Central memory CD8-positive, alpha-beta T cell (primary cell): Measurements from ENCODE around the gene GFOD1.

ENCODE experiments used
- ATAC-seq: fragments of 150-1000 bp; cut with Tn5 transposase; replicated peaks from 2 replicates; pipeline ENCODE4 v1.10.0; 2022; ENCODE audit warnings: mild to moderate bottlenecking, moderate FRiP score, moderate number of reproducible peaks; ENCODE audit not compliant: poor library complexity, severe bottlenecking; ENCODE audit errors: extremely low read depth
- DNase-seq, 2 donors: peaks; one replicate each; pipeline ENCODE4 v3.0.0; 2021; ENCODE audit warnings: low spot score in 2 of 2
- H3K27ac Mint-ChIP-seq: one replicate; pipeline ENCODE4 v1.8.0; 2022; ENCODE audit warnings: low read depth, mild to moderate bottlenecking, moderate library complexity, mixed read lengths
- H3K27me3 Mint-ChIP-seq: one replicate; pipeline ENCODE4 v1.8.0; 2022; ENCODE audit warnings: mixed read lengths
- H3K36me3 Mint-ChIP-seq: one replicate; pipeline ENCODE4 v1.8.0; 2022; ENCODE audit warnings: mild to moderate bottlenecking, moderate library complexity, mixed read lengths; ENCODE audit not compliant: insufficient read depth
- H3K4me1 Mint-ChIP-seq: one replicate; pipeline ENCODE4 v1.8.0; 2022; ENCODE audit warnings: mixed read lengths
- H3K4me3 Mint-ChIP-seq: one replicate; pipeline ENCODE4 v1.8.0; 2022; ENCODE audit warnings: mild to moderate bottlenecking, moderate library complexity, mixed read lengths
- H3K9me3 Mint-ChIP-seq: one replicate; pipeline ENCODE4 v1.8.0; 2022; ENCODE audit warnings: mixed read lengths

The GFOD1 gene

DNA sequence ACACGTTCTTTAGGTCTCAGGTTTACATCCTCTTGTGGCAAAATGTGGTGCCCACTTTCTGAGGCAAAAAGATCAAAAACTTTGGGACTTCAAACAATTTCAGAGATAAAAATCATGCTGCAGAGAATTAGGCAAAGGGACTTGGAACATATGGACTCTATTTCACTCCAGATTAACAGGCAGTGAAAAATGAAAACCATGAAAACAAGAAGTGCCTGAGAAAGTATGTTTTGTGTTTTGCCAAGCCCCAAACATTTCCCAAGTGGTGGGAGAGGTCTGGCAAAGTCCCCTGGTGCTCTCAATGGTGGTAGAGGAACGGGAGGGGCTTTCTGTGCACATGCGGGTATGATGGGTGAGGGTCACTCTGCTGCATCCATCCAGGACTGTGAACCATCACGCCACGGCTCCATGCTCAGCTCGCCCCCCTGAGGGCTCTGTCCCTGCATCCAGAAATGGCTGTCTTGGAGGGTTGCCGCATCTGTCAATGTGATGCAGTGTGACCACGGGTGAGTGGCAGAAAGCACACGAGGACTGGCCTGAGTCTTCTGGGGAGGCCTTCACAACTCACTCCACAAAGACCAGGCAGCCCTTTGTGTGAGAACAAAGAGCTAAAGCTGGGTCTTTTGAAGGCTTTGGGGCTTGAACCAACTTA lies 115.9 kb downstream of the GFOD1 start:
- DNase-seq (no peak), ATAC-seq (no peak)
- no peaks in the 10 kb centered on the region for H3K27me3 Mint-ChIP-seq
- no peak overlapping the region for H3K4me3 Mint-ChIP-seq
- no peaks in the 10 kb centered on the region for H3K36me3 Mint-ChIP-seq
- no peak overlapping the region for H3K27ac Mint-ChIP-seq
- no peaks in the 10 kb centered on the region for H3K9me3 Mint-ChIP-seq
- peaks cover 32% of the 10 kb centered on the region for H3K4me1 Mint-ChIP-seq

DNA sequence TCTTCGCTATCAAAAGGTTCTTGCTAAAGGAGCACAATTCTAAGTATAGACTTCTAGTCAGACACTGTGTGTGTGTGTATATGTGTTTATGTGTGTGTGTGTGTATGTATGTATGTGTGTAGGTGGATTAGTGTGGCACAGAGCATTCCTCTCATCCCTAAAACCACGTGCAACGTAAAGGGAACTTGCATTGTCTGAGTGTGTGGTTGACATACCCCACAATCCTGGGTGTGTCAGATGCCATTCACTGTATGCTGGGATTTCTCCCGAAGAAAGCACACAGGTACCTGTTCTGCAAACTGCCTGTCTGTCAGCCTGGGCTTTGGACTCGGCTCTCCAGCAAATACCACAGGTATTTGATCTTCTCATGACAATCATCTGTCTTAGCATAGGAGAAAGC lies 116.8 kb downstream of the GFOD1 start:
- ATAC-seq, result no peak
- Mint-ChIP-seq H3K4me3 (no peak overlapping the region), H3K9me3 (no peaks in the 10 kb centered on the region), H3K27me3 (no peaks in the 10 kb centered on the region), H3K4me1 (peaks cover 23% of the 10 kb centered on the region), H3K27ac (no peak overlapping the region), H3K36me3 (peaks cover under 1% of the 10 kb centered on the region)
- DNase-seq, result no peak

DNA sequence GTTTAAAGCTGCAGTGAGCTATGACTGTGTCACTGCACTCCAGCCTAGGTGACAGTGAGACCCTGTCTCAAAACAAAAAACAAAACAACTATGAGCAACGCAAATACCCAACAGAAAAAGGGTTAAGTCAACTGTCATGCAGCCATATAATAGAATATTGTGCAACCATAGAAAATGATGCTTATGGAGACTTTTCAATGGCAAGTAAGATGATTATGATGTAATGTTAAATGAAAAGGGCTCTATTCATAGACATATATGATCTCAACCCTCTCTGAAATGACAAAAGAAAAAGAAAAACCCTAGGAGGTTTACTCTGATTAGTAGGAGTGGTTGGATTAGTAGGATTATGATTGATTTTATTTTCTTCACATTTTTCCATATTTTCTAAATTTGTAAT lies 117.8 kb downstream of the GFOD1 start:
- H3K27ac Mint-ChIP-seq, result no peak overlapping the region
- no peak for ATAC-seq

DNA sequence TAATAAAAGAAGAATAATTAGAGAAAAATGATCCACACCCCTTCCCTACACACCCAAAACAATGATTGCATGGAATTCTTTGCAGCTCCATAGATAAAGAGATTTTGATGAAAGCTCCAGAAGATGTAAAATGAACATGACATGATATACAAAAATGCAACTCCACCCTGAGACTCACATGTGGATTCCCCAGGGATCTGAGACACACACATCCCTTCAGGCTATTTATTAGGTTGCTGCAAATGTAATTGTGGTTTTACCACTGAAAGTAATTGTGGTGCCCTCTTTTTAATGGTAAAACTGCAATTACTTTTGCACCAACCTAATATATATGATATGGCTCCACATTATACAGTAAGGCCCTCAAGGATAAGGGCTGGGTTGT lies 118.7 kb downstream of the GFOD1 start:
- DNase-seq (no peak), ATAC-seq (no peak)
- peaks cover 2% of the 10 kb centered on the region for H3K36me3 Mint-ChIP-seq
- H3K4me3 Mint-ChIP-seq, result no peak overlapping the region
- peaks cover 11% of the 10 kb centered on the region for H3K4me1 Mint-ChIP-seq
- H3K27ac Mint-ChIP-seq, result no peak overlapping the region
- H3K9me3 Mint-ChIP-seq, result no peaks in the 10 kb centered on the region
- H3K27me3 Mint-ChIP-seq, result no peaks in the 10 kb centered on the region

More for the DNA sequence above, 117.8 kb downstream of the GFOD1 start:
- peaks cover 15% of the 10 kb centered on the region for H3K4me1 Mint-ChIP-seq
- no peak overlapping the region for H3K4me3 Mint-ChIP-seq
- H3K36me3 Mint-ChIP-seq, result peaks cover 2% of the 10 kb centered on the region
- H3K27me3 Mint-ChIP-seq, result no peaks in the 10 kb centered on the region
- no peak for DNase-seq
- H3K9me3 Mint-ChIP-seq, result no peaks in the 10 kb centered on the region

DNA sequence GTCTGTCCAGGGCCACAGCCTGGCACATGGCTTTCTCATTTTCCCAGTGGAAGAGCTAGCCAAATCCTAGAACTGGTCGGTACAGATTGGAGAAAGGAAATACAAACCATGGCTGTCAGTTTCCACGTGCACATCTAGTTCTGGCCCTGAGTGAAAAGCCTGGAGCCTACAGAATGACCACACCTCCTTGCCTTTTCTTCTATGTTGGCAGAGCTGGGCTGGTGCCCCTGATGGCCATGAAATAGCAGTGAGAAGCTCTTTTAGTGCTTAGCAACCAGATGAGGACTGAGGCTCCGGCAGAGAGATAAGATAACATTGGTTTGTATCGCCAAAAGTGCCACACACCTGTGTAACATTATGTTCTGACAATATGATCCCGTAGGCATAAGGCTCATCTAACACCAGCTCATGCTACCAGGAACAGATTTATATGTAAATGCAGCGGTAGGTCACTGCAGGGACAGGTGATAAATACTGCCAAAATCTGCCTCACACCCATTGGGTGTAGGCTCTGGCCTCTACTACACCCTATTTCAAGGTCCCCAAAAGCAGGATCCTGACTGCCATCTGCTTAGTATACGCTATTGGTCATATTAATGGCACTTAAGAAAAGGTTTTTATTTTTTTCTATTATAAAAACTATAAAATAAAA lies 119.2 kb downstream of the GFOD1 start:
- no peak overlapping the region for H3K27ac Mint-ChIP-seq
- DNase-seq, result no peak
- no peaks in the 10 kb centered on the region for H3K27me3 Mint-ChIP-seq
- H3K4me3 Mint-ChIP-seq, result no peak overlapping the region
- ATAC-seq, result no peak
- H3K36me3 Mint-ChIP-seq, result peaks cover 2% of the 10 kb centered on the region
- peaks cover 6% of the 10 kb centered on the region for H3K4me1 Mint-ChIP-seq
- H3K9me3 Mint-ChIP-seq, result no peaks in the 10 kb centered on the region

DNA sequence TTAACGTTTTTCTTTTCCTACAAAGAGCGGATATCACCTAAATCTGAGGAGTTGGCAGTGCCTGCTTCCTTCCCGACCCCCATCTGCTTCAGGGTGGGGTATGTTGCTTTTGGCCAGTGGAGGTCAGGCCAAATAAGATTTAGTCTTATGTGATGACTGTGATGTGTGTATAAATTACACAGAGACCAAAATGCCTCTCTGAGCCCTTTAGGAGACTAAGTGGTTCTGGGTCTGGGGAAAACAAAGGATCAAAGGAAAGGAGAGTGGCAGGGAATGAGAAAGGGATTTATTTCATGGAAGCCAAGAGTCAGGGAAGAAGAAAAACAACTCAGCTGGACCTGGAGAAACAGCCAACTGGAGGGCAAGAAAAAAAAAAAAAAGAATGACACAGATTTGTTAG lies 120.0 kb downstream of the GFOD1 start:
- DNase-seq (no peak), ATAC-seq (no peak)
- no peaks in the 10 kb centered on the region for H3K27me3 Mint-ChIP-seq
- no peak overlapping the region for H3K27ac Mint-ChIP-seq
- H3K36me3 Mint-ChIP-seq, result peaks cover 2% of the 10 kb centered on the region
- no peaks in the 10 kb centered on the region for H3K4me1 Mint-ChIP-seq
- H3K4me3 Mint-ChIP-seq, result no peak overlapping the region
- H3K9me3 Mint-ChIP-seq, result no peaks in the 10 kb centered on the region

DNA sequence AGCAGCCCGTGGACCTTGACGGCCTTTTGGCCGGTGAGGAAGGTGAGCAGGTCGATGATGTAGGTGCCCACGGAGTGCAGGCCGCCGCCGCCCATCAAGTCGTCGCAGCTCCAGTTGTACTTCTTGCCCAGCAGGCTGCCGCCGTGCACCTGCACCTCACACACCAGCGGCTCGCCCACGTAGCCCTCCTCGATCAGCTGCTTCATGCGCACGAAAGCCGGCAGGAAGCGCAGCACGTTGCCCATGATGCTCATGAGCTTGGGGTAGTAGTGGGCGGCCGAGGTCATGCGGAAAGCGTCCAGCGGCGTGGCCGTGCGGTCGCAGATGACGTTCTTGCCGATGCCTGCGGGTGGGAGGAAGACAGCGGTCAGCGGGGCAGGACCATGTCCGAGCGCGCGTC lies 122.1 kb downstream of the GFOD1 start:
- no peaks in the 10 kb centered on the region for H3K4me1 Mint-ChIP-seq
- ATAC-seq, result no peak
- no peak for DNase-seq
- no peaks in the 10 kb centered on the region for H3K9me3 Mint-ChIP-seq
- H3K27me3 Mint-ChIP-seq, result no peaks in the 10 kb centered on the region
- peaks cover 6% of the 10 kb centered on the region for H3K36me3 Mint-ChIP-seq
- H3K27ac Mint-ChIP-seq, result peak overlapping the region; percentile 62
- no peak overlapping the region for H3K4me3 Mint-ChIP-seq

DNA sequence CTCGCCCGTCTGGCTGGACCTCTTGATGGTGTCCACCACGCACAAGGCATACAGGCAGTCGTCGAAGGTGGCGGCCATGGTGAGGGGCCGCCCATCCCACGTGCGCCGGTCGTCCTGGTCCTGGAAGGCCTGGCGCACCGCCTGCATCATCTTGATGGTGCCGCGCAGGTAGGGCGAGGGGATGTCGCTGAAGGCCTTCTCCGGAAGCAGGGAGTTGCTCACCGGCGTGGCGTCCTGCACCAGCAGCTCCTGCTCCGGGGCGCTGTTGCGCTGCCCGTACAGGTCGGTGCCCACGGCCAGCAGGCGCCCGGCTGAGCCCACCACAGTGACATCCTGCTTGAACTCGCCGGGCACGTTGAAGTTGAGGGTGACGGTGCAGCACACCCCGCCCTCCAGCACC lies 122.6 kb downstream of the GFOD1 start:
- no peak overlapping the region for H3K27ac Mint-ChIP-seq
- peaks cover 6% of the 10 kb centered on the region for H3K36me3 Mint-ChIP-seq
- H3K27me3 Mint-ChIP-seq, result no peaks in the 10 kb centered on the region
- no peaks in the 10 kb centered on the region for H3K4me1 Mint-ChIP-seq
- DNase-seq (no peak), ATAC-seq (no peak)
- no peaks in the 10 kb centered on the region for H3K9me3 Mint-ChIP-seq
- H3K4me3 Mint-ChIP-seq, result no peak overlapping the region

DNA sequence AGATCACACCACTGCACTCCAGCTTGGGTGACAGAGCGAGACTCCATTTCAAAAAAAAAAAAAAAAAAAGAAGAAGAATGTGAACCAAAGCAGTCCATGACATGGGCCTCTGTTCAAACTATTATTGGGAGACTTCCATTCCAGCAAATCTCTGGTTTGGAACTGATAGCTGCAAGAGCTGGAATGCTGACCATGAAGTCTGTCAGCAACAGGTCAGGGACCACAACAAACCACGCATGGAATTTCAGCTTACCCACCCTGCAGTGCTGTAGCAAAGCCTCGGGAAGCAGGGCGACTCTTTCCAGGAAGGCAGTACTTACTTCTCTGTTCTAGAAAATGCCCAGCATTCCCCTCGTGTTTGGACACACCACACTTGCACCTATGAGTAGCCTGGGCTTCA lies 125.0 kb downstream of the GFOD1 start:
- Mint-ChIP-seq H3K4me3 (no peak overlapping the region), H3K27me3 (no peaks in the 10 kb centered on the region), H3K9me3 (no peaks in the 10 kb centered on the region), H3K4me1 (peaks cover 4% of the 10 kb centered on the region), H3K36me3 (peaks cover 6% of the 10 kb centered on the region), H3K27ac (no peak overlapping the region)
- ATAC-seq (no peak), DNase-seq (no peak)

DNA sequence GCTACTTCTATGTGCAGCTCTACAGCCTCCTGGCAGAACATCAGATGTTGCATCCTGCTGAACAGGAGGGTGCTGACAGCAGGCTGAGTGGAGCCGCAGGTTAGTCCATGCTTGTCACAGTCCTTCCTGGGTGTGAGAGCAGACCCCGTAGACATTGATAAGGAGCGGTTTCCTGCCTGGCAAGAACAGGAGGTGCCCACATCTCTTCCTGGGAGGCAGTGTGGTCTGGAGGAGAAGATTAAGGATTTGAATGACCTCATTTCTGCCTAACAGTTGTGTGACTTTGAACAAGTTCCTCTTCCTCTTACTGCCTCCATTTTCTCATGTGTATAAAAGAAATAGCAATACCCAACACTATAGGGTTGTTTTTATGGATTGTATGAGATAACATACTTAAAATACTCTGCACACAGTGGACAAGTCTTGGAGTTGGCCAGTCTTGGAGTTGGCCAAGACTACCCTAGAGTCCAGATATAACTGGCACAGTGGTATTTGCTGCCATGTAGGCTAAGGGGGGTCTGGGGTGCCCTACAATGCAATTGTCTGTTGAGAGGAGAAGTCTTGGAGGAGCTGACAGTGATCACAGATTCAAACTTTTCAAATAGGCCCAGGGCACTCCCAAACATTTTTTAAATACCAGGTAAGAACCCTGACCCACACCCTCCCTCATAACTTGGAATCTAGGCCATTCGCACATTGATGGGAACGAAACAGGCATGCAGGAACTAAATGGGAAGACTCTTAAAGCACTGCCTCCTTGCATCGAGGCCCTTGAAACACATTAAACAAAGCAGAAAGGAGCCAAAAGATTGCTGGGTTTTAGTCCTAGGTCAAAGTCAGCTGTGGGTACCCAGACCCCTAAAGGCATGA lies 126.5 kb downstream of the GFOD1 start:
- no peak overlapping the region for H3K4me3 Mint-ChIP-seq
- H3K36me3 Mint-ChIP-seq, result peaks cover 6% of the 10 kb centered on the region
- DNase-seq (no peak), ATAC-seq (no peak)
- H3K27ac Mint-ChIP-seq, result no peak overlapping the region
- H3K27me3 Mint-ChIP-seq, result no peaks in the 10 kb centered on the region
- peaks cover 15% of the 10 kb centered on the region for H3K4me1 Mint-ChIP-seq
- H3K9me3 Mint-ChIP-seq, result no peaks in the 10 kb centered on the region

DNA sequence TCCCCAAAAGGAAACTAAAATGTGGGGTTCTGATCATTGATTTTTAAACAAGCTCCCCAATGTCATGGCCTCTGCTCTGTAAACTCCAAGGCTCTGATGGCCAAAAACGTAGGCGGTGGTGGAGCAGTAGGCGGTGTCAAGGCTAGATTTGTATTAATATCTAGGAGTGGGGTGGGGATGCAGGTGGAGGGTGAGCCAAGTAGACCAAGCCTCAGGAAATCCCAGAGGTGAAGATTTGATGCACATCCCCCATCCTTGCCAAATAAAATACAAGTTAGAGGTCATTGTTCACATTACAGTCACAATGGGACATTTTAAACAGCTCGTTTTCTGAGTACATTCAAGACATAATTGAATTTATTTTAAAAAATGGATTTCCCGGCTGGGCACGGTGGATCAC lies 128.1 kb downstream of the GFOD1 start:
- DNase-seq, result no peak
- no peaks in the 10 kb centered on the region for H3K9me3 Mint-ChIP-seq
- no peak overlapping the region for H3K27ac Mint-ChIP-seq
- peaks cover 8% of the 10 kb centered on the region for H3K36me3 Mint-ChIP-seq
- no peaks in the 10 kb centered on the region for H3K27me3 Mint-ChIP-seq
- no peak overlapping the region for H3K4me3 Mint-ChIP-seq
- H3K4me1 Mint-ChIP-seq, result peaks cover 31% of the 10 kb centered on the region
- ATAC-seq, result no peak

DNA sequence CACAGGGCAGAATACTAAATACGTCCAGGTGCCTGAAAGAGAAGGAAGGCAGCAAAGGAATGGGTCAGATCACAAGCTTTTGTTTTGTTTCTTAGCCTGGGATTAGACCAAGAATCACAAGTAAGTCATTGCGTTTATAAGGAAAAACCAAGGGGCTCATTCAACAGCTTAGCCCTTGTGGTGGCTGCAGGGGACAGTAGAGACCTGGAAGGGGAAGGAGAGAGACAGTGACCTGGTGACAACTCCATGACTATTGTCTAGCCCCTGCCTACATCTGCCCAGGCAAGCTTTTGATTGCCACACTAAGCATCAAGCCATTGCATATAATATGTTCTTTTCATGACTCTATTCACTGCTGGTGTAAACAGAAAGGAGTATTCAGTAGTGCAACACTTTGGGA lies 128.9 kb downstream of the GFOD1 start:
- H3K36me3 Mint-ChIP-seq, result peaks cover 8% of the 10 kb centered on the region
- no peaks in the 10 kb centered on the region for H3K9me3 Mint-ChIP-seq
- DNase-seq (no peak), ATAC-seq (no peak)
- peak overlapping the region; percentile 67 for H3K27ac Mint-ChIP-seq
- H3K27me3 Mint-ChIP-seq, result no peaks in the 10 kb centered on the region
- peaks cover 36% of the 10 kb centered on the region for H3K4me1 Mint-ChIP-seq
- H3K4me3 Mint-ChIP-seq, result no peak overlapping the region
